NCI-H1105 (cell line): ENCODE results near the gene CREM.
"Not testable (repeated sequence)": the region's sequence is repeated elsewhere in the genome, so short reads cannot be mapped to it uniquely, and the experiment has no call there.

ENCODE experiments used
- DNase-seq: peaks from one replicate; lab custom pipeline; 2025; lab: John Stamatoyannopoulos, UW

CREM gene

GRCh38 chr10:35126530-35127288, at the start of gene CREM:
Gene CREM (plus strand): TSS chr10:35126846. CDS start chr10:35137836, 10,990 bp downstream.
- DNase-seq: peak; percentile 95

DNA sequence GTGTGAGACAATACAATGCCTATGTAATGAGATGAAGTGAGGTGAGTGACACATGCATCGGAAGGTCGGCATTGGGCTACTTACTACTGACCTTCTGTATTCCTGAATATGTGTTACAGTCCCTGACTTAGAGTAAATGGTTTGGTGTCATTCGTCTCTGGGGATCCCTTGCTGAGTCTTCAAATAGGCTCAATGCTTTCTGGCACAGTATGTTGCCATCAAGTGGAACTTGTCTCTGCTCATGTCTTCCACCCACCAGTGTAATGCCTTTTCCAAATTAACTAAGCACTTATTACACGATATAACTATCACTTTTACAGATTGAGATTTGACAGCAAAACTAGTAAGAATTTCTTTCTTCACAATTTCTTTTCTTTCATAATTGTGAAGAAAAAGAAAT, 47.4 kb upstream of the CREM start:
- DNase-seq: no peak

GRCh38 chr10:35079763-35080162, 46.9 kb upstream of the CREM start:
- no peak for DNase-seq

DNA sequence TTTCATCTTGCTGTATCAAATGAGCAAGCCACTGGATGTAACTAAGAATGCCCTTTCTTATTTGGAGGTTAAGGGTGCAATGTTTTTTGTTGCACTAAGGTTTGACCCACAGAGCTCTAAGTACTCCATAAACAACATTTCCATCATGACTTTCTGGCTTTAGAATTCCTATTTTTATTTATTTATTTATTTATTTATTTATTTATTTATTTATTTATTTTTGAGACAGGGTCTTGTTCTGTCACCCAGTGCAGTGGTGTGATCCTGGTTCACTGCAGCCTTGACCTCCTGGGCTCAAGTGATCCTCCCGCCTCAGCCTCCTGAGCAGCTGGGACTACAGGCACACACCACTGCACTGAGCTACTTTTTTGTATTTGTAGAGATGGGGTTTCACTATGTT, 46.4 kb upstream of the CREM start:
- not testable (repeated sequence) for DNase-seq

GRCh38 chr10:35083242-35083641, 43.4 kb upstream of the CREM start:
- no peak for DNase-seq

- no peak for DNase-seq
These were observed 37.0 kb upstream of the CREM start for GRCh38 chr10:35089611-35090161.

GRCh38 chr10:35090162-35090954, 36.3 kb upstream of the CREM start, which contains the start of gene CUL2:
Gene CUL2 (minus strand): TSS chr10:35090341. CDS start chr10:35071317, 19,024 bp downstream.
- DNase-seq: peak; percentile 75

GRCh38 chr10:35091994-35092790, 34.5 kb upstream of the CREM start:
- DNase-seq: no peak

DNA sequence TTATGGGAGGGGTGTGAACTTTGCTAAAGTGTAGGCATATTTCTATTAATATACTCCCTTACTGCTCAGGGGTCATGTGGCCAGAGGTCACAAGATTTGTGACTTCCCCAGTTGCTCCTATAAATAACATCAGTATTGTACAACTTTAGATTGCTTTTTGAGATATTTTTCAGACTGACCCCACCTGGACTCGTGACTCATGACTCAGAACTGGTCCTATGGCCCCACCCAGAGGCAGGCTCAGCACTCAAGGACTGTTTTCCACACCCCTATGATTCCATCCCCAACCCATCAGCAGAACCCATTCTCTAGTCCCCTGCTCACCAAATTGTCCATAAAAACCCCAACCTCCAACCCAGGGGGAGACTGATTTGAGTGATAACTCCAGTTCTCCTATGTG, 33.8 kb upstream of the CREM start:
- DNase-seq: no peak

GRCh38 chr10:35096312-35096711, 30.3 kb upstream of the CREM start:
- DNase-seq: no peak

GRCh38 chr10:35097510-35097909, 29.1 kb upstream of the CREM start:
- no peak for DNase-seq

- no peak for DNase-seq
These were observed 22.8 kb upstream of the CREM start for GRCh38 chr10:35103882-35104281.

GRCh38 chr10:35112571-35112970, 14.1 kb upstream of the CREM start:
- DNase-seq: no peak

GRCh38 chr10:35119378-35119777, 7.3 kb upstream of the CREM start:
- DNase-seq: no peak

DNA sequence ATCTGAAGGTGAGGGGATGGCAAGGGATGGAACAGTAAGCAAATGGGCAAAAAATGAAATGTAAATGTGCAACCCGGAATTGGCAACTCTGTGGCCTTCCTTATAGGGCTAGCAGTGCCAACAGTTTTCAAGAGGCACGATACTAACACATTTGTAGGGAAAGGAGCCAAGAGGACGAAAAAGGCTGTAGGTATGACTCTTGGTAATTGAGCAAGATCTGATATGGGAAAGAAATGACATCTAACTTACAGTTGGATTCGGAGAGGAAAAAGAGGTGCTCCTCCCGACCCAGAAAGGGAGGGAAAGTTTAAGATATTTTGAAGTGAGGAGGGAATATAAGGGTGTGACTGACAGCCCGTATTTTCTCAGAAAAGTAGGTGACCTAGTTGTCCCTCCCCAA, 2.1 kb upstream of the CREM start:
- DNase-seq: no peak

- DNase-seq: no peak
These were observed 550 bp upstream of the CREM start for GRCh38 chr10:35126062-35126529.

DNA sequence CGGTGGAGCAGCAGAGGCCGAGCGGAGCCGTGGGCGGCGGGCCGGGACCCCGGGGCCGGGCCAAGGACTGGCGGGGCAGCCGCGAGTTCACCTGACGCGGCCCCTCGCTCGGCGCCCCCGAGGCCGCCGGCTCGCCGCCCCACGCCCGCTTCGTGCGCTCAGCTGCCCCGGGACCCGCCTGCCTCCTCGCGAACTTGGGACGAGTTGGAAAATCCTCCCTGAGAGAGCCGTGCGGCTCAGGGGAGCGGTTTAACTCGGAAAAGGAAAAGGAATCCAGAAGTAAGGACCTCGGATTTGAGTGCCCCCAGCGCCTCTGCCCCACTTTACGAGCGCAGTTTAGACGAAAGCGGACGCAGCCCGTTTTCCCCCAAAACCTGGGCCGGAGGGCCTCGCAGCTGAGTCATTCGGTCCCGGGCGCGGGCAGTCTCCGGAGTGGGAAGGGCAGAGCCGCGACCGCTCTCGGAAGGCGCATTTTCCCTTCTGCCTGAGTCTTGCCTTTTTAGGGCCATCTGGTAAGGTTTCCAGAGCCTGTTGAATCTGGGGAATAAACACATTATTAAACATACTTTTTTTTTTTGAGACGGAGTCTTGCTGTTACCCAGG, 744 bp downstream of the CREM start:
- no peak for DNase-seq

- no peak for DNase-seq
These were observed 2.6 kb downstream of the CREM start for GRCh38 chr10:35129185-35129674.

DNA sequence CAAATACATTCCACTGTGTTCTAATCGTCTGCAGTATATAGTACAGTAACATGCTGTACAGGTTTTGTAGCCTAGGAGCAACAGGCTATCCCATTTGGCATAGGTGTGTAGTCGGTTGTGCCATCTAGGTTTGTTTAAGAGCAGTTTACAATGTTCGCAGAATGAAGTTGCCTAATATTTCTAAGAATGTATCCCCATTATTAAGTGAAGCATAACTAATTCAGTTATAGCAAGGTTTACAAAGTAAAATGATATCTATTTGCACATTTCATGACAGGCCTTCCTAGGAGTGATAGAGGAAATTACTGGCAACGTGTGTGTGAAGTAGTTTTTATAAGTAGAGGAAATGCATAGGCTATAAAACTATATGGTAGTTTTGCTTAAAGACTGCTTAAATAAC, 4.0 kb downstream of the CREM start:
- no peak for DNase-seq

DNA sequence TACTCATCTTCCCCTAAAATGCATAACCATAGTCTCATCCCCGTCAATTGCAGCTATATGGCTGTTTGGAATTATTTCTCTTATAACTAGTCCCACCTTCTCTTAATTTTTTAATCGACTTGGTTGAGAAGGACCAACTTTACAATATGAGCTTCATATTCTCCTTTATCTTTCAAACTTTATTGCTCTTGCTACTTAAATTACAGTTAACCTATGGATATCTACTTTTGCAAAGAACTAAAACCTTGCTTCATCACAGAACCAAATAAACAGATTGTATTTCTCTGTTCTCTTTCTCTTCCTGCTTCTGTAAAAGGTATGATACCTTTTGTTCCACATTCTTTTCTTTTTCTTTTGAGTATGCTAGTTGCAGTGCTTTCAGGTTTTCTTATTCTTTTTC, 6.1 kb downstream of the CREM start:
- no peak for DNase-seq

DNA sequence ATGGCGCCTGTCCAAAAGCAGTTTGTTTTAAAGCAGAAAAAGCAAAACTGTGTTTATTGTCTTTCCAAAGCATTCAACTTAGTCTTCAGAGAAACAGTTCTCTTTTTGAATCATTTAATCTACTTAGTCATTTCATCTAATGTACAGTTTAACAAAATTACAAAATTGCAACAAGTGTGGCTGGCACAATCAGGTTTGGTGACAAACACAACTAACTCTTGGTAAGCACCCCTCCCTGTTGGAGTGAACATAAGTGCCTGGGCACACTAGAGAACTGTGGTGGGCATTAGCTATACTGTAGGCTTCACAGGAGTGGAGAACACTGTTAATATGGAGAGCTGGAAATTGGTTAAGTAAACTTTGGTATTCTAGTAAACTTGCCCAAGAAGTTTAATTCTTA, 6.9 kb downstream of the CREM start:
- no peak for DNase-seq
